GM21360 (cell line): ENCODE results near the gene TMCC2.
"Not testable (repeated sequence)": the region's sequence is repeated elsewhere in the genome, so short reads cannot be mapped to it uniquely, and the experiment has no call there.

ENCODE experiments used
- ATAC-seq: cut with Tn5 transposase; IDR thresholded peaks from one replicate; pipeline ENCODE4 v1.9.1; 2021; ENCODE audit warnings: mild to moderate bottlenecking, moderate library complexity; ENCODE audit not compliant: unreplicated experiment

Gene TMCC2

GRCh38 chr1:205275916-205276688, 48.4 kb downstream of the TMCC2 start:
- no peak for ATAC-seq

GRCh38 chr1:205276689-205277065, 48.9 kb downstream of the TMCC2 start:
- no peak for ATAC-seq

DNA sequence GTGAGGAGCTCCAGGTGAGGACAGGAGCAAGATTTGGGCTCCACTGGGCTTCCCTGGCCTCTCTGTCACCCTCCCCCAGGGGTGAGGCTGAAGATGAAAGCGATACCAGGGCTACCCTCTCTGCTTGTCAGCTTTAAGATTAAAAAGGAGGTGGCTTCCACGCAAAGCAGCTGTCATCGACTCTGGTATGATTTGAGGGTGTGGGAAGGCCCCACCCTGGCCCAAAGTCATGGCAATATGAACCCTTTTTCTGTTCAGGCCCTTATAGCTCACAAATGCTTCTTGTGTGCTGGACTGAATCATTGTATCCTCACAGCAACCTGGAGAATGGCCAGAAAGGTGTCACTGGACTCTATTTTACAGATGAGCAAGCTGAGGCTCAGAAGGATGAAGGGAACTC, 52.2 kb downstream of the TMCC2 start:
- no peak for ATAC-seq

DNA sequence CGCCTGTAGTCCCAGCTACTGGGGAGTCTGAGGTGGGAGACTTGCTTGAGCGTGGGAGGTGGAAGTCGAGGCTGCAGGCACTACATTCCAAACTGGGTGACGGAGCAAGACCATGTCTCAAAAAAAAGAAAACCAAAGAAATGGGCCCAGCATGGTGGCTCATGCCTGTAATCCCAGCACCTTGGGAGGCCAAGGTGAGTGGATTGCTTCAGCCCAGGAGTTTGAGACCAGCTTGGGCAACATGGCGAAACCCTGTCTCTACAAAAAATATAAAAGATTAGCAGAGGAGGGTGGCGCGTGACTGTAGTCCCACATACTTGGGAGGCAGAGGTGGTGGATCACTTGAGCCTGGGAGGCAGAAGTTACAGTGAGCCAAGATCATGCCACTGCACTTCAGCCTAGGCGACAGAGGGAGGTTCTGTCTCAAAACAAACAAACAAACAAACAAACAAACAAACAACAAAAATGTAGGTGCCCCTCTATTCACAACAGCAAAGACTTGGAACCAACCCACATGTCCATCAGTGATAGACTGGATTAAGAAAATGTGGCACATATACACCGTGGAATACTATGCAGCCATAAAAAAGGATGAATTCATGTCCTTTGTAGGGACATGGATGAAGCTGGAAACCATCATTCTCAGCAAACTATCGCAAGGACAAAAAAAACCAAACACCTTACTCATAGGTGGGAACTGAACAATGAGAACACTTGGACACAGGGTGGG, 53.1 kb downstream of the TMCC2 start:
- ATAC-seq: not testable (repeated sequence)

- no peak for ATAC-seq
Observed at GRCh38 chr1:205283270-205284147, 55.8 kb downstream of the TMCC2 start.

- ATAC-seq: no peak
Observed at GRCh38 chr1:205284420-205285144, 56.8 kb downstream of the TMCC2 start.

DNA sequence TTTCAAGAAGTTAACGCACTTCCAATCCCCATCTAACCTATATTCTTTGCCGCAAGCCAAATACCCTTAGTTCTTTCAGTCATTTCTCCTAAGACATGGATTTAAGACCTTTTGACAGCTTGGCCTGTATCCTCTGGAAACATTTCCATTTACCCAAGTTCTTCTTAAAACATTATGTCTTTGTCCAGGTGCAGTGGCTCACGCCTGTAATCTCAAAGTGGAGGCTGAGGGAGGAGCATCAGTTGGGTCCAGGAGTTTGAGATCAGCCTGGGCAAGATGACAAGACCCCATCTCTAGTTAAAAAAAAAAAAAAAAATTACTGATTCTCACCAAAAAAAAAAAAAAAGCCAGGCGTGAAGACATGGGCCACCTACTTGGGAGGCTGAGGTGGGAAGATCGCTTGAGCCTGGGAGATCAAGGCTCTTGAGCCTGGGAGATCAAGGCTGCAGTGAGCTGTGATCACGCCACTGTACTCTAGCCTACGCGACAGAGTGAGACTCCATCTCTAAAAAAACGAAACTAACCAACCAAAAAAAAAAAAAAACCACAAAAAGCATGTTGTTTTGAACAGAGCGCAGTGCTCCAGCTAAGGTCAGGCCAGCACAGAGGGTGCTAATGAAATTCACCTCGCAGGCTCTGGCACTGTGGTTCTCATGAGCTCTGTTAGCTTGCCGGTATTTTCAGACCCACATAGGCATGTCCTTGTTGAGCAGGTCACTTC, 57.8 kb downstream of the TMCC2 start:
- ATAC-seq: no peak

DNA sequence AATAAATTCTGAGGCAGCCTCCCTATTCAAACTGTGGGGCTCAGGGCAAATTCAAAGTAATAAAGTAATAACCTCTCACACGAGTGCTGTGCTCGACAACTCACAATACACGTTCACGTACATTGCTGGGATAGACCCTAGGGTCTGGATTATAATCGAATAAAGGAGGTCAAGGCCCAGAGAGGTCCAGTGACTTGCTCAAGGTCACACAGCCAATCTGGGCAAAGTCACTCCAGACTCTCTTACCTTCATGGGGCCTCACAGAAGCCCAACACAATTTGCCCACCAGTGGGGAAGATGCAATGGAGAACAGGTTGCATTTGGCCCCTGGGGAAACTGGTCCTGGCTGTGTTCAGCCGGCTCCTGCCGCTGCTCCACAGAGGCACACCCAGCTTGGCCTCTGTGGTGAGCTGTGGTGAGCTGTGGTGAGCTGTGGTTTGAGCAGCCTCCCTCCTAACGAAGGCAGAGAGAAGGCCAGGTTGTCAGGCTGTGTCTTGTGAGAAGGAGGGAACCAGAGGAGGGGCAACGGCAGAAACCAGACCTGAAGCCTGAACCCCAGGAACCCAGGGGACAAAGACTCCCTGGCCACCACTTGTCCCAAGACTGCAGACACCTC, 58.7 kb downstream of the TMCC2 start:
- ATAC-seq: peak; percentile 29

GRCh38 chr1:205287076-205287475, 59.3 kb downstream of the TMCC2 start:
- no peak for ATAC-seq

DNA sequence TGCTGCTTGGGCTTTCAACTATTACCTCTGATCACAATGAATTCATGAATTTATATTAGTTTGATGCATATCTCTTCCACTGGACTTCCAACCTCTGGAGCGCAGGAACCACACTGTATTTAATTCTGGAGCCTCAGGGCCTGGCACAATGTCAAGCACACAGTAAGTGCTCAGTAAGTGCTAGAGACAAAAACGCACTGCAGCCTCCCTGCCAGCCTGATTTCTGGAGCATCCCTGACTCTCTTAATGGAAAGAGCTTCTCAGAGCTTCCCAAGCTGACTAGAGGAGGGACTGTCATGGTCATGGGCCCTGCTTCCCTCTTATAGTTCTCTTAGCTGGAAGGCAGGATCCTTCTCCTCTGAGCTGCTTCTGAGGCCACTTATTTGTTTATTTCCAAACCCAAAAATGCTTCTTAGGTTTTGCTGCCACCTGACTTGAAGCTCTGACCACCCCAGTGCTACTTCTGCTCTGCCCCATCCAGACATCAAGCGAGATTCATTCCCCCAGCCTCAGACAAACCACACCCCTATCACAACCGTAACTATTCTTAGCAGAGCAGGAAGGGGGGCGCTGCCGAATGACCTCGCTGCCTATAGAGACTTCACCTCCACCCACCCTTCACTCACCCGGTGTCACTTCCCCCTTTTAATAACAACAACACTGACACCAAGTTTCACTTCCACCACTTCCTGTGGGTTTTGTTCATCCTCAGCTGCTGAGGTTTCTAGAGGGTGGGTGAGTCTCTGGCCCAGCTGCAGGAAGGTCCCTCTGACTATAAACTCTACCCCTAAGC, 60.2 kb downstream of the TMCC2 start:
- peak; percentile 71 for ATAC-seq

DNA sequence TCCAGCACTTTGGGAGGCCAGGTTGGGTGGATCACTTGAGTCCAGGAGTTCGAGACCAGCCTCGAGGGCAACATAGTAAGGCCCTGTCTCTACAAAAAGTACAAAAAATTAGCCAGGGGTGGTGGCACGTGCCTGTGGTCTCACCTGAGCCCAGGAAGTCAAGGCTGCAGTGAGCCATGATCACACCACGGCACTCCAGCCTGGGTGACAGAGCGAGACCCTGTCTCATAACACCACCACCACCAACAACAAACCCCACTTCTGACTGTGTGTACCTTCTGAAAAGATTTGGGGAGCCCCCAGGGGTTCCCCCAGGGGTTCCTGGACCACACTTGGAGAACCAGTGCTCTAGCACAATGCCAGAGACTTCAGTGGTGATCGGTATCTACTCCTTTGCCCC, 63.9 kb downstream of the TMCC2 start:
- ATAC-seq: no peak

GRCh38 chr1:205293350-205294074, 65.8 kb downstream of the TMCC2 start:
- ATAC-seq: no peak

GRCh38 chr1:205294175-205294917, 66.6 kb downstream of the TMCC2 start:
- ATAC-seq: no peak

DNA sequence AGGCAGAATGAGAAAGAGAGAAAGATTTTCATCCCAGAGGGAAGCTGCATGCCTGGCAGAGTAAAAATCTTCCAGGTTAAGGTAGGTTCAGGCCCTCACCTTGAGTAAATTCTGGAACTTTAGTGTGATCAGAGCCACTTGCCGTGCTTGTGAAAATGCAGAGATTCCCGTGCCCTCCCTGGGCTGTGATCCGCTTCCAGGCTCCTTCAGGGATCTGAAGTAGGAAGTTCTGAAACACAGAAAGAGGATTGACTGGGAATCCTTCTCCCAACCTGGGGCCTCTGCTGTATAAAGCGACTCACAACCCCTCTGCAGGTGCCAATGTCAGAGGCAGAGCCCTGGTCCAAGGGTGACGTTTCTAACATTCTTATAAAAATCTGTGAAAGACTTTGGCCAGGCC, 67.2 kb downstream of the TMCC2 start:
- ATAC-seq: no peak

GRCh38 chr1:205296154-205296553, 68.4 kb downstream of the TMCC2 start:
- no peak for ATAC-seq

GRCh38 chr1:205297546-205298177, 69.9 kb downstream of the TMCC2 start:
- not testable (repeated sequence) for ATAC-seq
